Left ventricle myocardium superior (tissue), 1 donor: Measurements from ENCODE around the gene ATP5PO. TPM values are rescaled to one million over a fixed set of nuclear protein-coding genes. Genes with fewer than 3 reads are reported as not detected.

Source experiments
- ATAC-seq: fragments of 200-7000 bp; cut with Tn5 transposase; one replicate; pipeline ENCODE4 v1.9.1; 2020; ENCODE audit warnings: mild to moderate bottlenecking, moderate library complexity
- DNase-seq: peaks from one replicate; pipeline ENCODE4 v3.0.0-alpha.2; 2020
- intact Hi-C: fragments of 100-400 bp; cut with micrococcal nuclease; formaldehyde crosslinking; loops from one replicate; pipeline ENCODE4 v1.11.0; 2022
- long read RNA-seq: library from polyadenylated mRNA; unstranded; transcript quantifications from one replicate; pipeline ENCODE4 v2.0.0, GENCODE V29; 2021
- total RNA-seq: library from RNA; stranded (reverse); fragmentation: NEBNext Ultra II Directional; extraction: Animal tissue kit (Norgen Biotek cat#: 25700); gene quantifications from one replicate; pipeline ENCODE4 v1.2.1, GENCODE V29; 2021
- donor health status: DM: no; HTN: yes; CAD: no; lungs with severe emphysema.

ATP5PO gene
- 850 TPM for total RNA-seq
- long read RNA-seq, transcript ATP5PO-201 (7 exons, 932 nt), result major isoform, 882 of 957 reads
- long read RNA-seq, partial matches to known transcripts, result 48 of 957 reads
- long read RNA-seq, other reads (novel, unspliced or antisense), result 25 of 957 reads

GRCh38 chr21:33915368-33916199 lies at the start of gene ATP5PO:
Gene ATP5PO (minus strand): TSS chr21:33915804. CDS start chr21:33915763, 41 bp downstream.
- DNase-seq (peak; percentile 99), ATAC-seq (peak; percentile 99)
- intact Hi-C loops, result loop anchor here (5.0 kb wide), 1 partner anchor 432 kb away; no protein-coding TSS in a partner anchor

GRCh38 chr21:33964706-33965325 lies 49.2 kb upstream of the ATP5PO start:
- ATAC-seq (no peak), DNase-seq (no peak)
- intact Hi-C loops, result no loop called here

GRCh38 chr21:33963848-33964555 lies 48.4 kb upstream of the ATP5PO start:
- intact Hi-C loops, result no loop called here
- DNase-seq (no peak), ATAC-seq (no peak)

- intact Hi-C loops, result no loop called here
- ATAC-seq (no peak), DNase-seq (no peak)
Measured at GRCh38 chr21:33962290-33962689, 46.7 kb upstream of the ATP5PO start.

GRCh38 chr21:33961061-33961460 lies 45.5 kb upstream of the ATP5PO start:
- intact Hi-C loops, result no loop called here
- DNase-seq, result no peak
- no peak for ATAC-seq

- DNase-seq, result no peak
- intact Hi-C loops, result no loop called here
- ATAC-seq, result no peak
Measured at GRCh38 chr21:33959680-33960079, 44.1 kb upstream of the ATP5PO start.

GRCh38 chr21:33954395-33954794 lies 38.8 kb upstream of the ATP5PO start:
- DNase-seq (no peak), ATAC-seq (no peak)
- intact Hi-C loops, result no loop called here

- intact Hi-C loops, result no loop called here
- ATAC-seq (no peak), DNase-seq (no peak)
Measured at GRCh38 chr21:33951276-33952178, 35.9 kb upstream of the ATP5PO start.

GRCh38 chr21:33950431-33951079 lies 35.0 kb upstream of the ATP5PO start:
- ATAC-seq (no peak), DNase-seq (no peak)
- intact Hi-C loops, result no loop called here

GRCh38 chr21:33949516-33950430 lies 34.2 kb upstream of the ATP5PO start:
- ATAC-seq (no peak), DNase-seq (no peak)
- intact Hi-C loops, result no loop called here

- intact Hi-C loops, result no loop called here
- DNase-seq (no peak), ATAC-seq (no peak)
Measured at GRCh38 chr21:33948951-33949444, 33.4 kb upstream of the ATP5PO start.

- peak; percentile 58 for DNase-seq
- ATAC-seq, result peak; percentile 82
- intact Hi-C loops, result no loop called here
Measured at GRCh38 chr21:33948096-33948950, 32.7 kb upstream of the ATP5PO start.

GRCh38 chr21:33947451-33948095 lies 32.0 kb upstream of the ATP5PO start:
- DNase-seq (peak; percentile 66), ATAC-seq (peak; percentile 95)
- intact Hi-C loops, result no loop called here

GRCh38 chr21:33945652-33946270 lies 30.2 kb upstream of the ATP5PO start:
- DNase-seq, result no peak
- intact Hi-C loops, result no loop called here
- ATAC-seq, result no peak

- ATAC-seq, result no peak
- intact Hi-C loops, result no loop called here
- DNase-seq, result no peak
Measured at GRCh38 chr21:33944185-33944763, 28.7 kb upstream of the ATP5PO start.
